NCI-H2196 treated with DMSO at 0.1 percent for 48 hours (cell line): ENCODE measurements around the gene HK3.
"Not testable (repeated sequence)": the region's sequence is repeated elsewhere in the genome, so short reads cannot be mapped to it uniquely, and the experiment has no call there.

Experiments used
- DNase-seq: peaks from one replicate; lab custom pipeline; 2025; ENCODE audit not compliant: unreplicated experiment; lab: John Stamatoyannopoulos, UW

Gene HK3

GRCh38 chr5:176883700-176884570, 15.2 kb downstream of the HK3 start:
- DNase-seq, result no peak

- DNase-seq, result no peak
Measured at GRCh38 chr5:176882567-176882903, 16.6 kb downstream of the HK3 start.

GRCh38 chr5:176881816-176882566, 17.2 kb downstream of the HK3 start:
- DNase-seq, result no peak

- no peak for DNase-seq
Measured at GRCh38 chr5:176881021-176881749, 18.0 kb downstream of the HK3 start.

GRCh38 chr5:176880366-176881020, 18.7 kb downstream of the HK3 start:
- no peak for DNase-seq

- DNase-seq, result no peak
Measured at GRCh38 chr5:176879663-176880361, 19.3 kb downstream of the HK3 start.

GRCh38 chr5:176878906-176879662, 20.1 kb downstream of the HK3 start:
- no peak for DNase-seq

- no peak for DNase-seq
Measured at GRCh38 chr5:176878463-176878862, 20.7 kb downstream of the HK3 start.

GRCh38 chr5:176877793-176878331, 21.3 kb downstream of the HK3 start:
- no peak for DNase-seq

- no peak for DNase-seq
Measured at GRCh38 chr5:176876506-176877431, 22.4 kb downstream of the HK3 start.

GRCh38 chr5:176875783-176876505, 23.2 kb downstream of the HK3 start:
- DNase-seq, result no peak

- no peak for DNase-seq
Measured at GRCh38 chr5:176875014-176875550, 24.1 kb downstream of the HK3 start.

- DNase-seq, result no peak
Measured at GRCh38 chr5:176874198-176874780, 24.9 kb downstream of the HK3 start.

GRCh38 chr5:176873541-176874172, 25.5 kb downstream of the HK3 start:
- no peak for DNase-seq

- DNase-seq, result not testable (repeated sequence)
Measured at GRCh38 chr5:176873011-176873410, 26.1 kb downstream of the HK3 start.

- DNase-seq, result not testable (repeated sequence)
Measured at GRCh38 chr5:176872586-176872985, 26.6 kb downstream of the HK3 start.

- not testable (repeated sequence) for DNase-seq
Measured at GRCh38 chr5:176870644-176871043, 28.5 kb downstream of the HK3 start.
